HepG2 (cell line): ENCODE data around the gene TF. TPM values are rescaled to one million over a fixed set of nuclear protein-coding genes. Genes with fewer than 3 reads are reported as not detected.

Experiments used
- ARNT ChIP-seq: fragments of 450-650 bp; IDR thresholded peaks from 2 replicates; pipeline ENCODE4 v1.6.1; 2017
- FLYWCH1 ChIP-seq: sonication (generic); formaldehyde crosslinking; IDR thresholded peaks from 2 replicates; pipeline ENCODE4 v1.8.1; 2023; ENCODE audit warnings: mild to moderate bottlenecking, missing genetic modification reagents
- GATAD2A ChIP-seq: IDR thresholded peaks from 2 replicates; pipeline ENCODE4 v1.6.1; 2016
- NR1H2 ChIP-seq: sonication (generic); formaldehyde crosslinking; IDR thresholded peaks from 2 replicates; pipeline ENCODE4 v1.8.1; 2022; ENCODE audit warnings: low read depth, missing genetic modification reagents, borderline replicate concordance
- RERE ChIP-seq: IDR thresholded peaks from 2 replicates; pipeline ENCODE4 v1.6.1; 2016; ENCODE audit warnings: low read depth, missing genetic modification reagents, missing compliant biosample characterization
- RFX3 ChIP-seq: IDR thresholded peaks from 2 replicates; pipeline ENCODE4 v1.6.1; 2016; ENCODE audit warnings: missing biosample characterization, missing genetic modification reagents
- SALL2 ChIP-seq: sonication (generic); formaldehyde crosslinking; IDR thresholded peaks from 2 replicates; pipeline ENCODE4 v1.8.1; 2023; ENCODE audit warnings: mild to moderate bottlenecking, missing genetic modification reagents, inconsistent platforms
- SAP130 ChIP-seq: IDR thresholded peaks from 2 replicates; pipeline ENCODE4 v1.6.1; 2016; ENCODE audit warnings: low read depth
- STAT5B ChIP-seq: sonication (generic); formaldehyde crosslinking; IDR thresholded peaks from 2 replicates; pipeline ENCODE4 v1.4.0; 2020; ENCODE audit warnings: missing genetic modification reagents
- TAF15 ChIP-seq: fragments of 200-400 bp; formaldehyde crosslinking; IDR thresholded peaks from one replicate; pipeline ENCODE4 v1.6.1; 2018; ENCODE audit warnings: mild to moderate bottlenecking, low read depth, low read length; ENCODE audit not compliant: poor library complexity, severe bottlenecking
- TEF ChIP-seq: sonication (generic); formaldehyde crosslinking; IDR thresholded peaks from 2 replicates; pipeline ENCODE4 v1.5.0; 2020; ENCODE audit warnings: missing genetic modification reagents
- TFDP2 ChIP-seq: sonication (generic); formaldehyde crosslinking; IDR thresholded peaks from 2 replicates; pipeline ENCODE4 v1.4.0; 2020; ENCODE audit warnings: missing genetic modification reagents
- TMF1 ChIP-seq: sonication (generic); formaldehyde crosslinking; IDR thresholded peaks from 2 replicates; pipeline ENCODE4 v1.8.1; 2022; ENCODE audit warnings: low read depth, missing genetic modification reagents
- YEATS4 ChIP-seq: sonication (generic); formaldehyde crosslinking; IDR thresholded peaks from 2 replicates; pipeline ENCODE4 v1.4.0; 2020; ENCODE audit warnings: missing genetic modification reagents, borderline replicate concordance
- ZNF670 ChIP-seq: sonication (generic); formaldehyde crosslinking; IDR thresholded peaks from 2 replicates; pipeline ENCODE4 v1.8.0; 2022; ENCODE audit warnings: mild to moderate bottlenecking, missing genetic modification reagents, borderline replicate concordance
- ZNF691 ChIP-seq: sonication (generic); formaldehyde crosslinking; IDR thresholded peaks from 2 replicates; pipeline ENCODE4 v1.4.0; 2020; ENCODE audit warnings: missing genetic modification reagents, low read depth, mild to moderate bottlenecking, borderline replicate concordance
- ZNF761 ChIP-seq: sonication (generic); formaldehyde crosslinking; conservative IDR thresholded peaks from 2 replicates; pipeline ENCODE4 v1.4.0; 2020; ENCODE audit warnings: mild to moderate bottlenecking, missing genetic modification reagents
- polyA plus RNA-seq, 8 experiments: library from polyadenylated mRNA; depleted of rRNA in 3 of 8; stranded (reverse) in 7 of 8; unstranded in 1 of 8; fragments of >200 nt; fragmentation: Illumina TruSeq in 4 of 8; extraction: Trizol in 4 of 8; gene quantifications; 2 replicates each; pipeline versions ENCODE4 v1.2.1 to v1.2.3, GENCODE V29; 2011 to 2016; ENCODE audit warnings: low read depth in 4 of 8, missing spikeins in 1 of 8, mixed read lengths in 1 of 8; ENCODE audit not compliant: insufficient read depth in 1 of 8
- total RNA-seq, 5 experiments: library from RNA; depleted of rRNA; stranded (reverse); fragments of >200 nt; fragmentation: Illumina TruSeq; extraction: Trizol; gene quantifications; 2 replicates each; pipeline ENCODE4 v1.2.3, GENCODE V29; 2016; ENCODE audit warnings: low read depth in 1 of 5

The TF gene
- total and polyA plus RNA-seq, 2 of the 13 experiments (the other 11 are each of a cell fraction or from before 2014, with no cell fraction given), result 10,074 to 11,821 TPM

- TF ChIP-seq RERE (CRISPR knock-in tag), result peak; percentile 95
- TF ChIP-seq ARNT, result 0 out of 2 replicates have a peak, but pooled peaks have one; percentile 25
- TF ChIP-seq ZNF761 (CRISPR knock-in tag), result peak; percentile 70
- TF ChIP-seq SAP130 (CRISPR knock-in tag), result peak; percentile 95
- TF ChIP-seq FLYWCH1 (CRISPR knock-in tag), result no peak
- TF ChIP-seq ZNF691 (CRISPR knock-in tag), result no peak
- peak; percentile 38; the same call in 1 of the 2 replicates for TF ChIP-seq TFDP2
- TF ChIP-seq STAT5B (CRISPR knock-in tag), result peak; percentile 93; the same call in 1 of the 2 replicates
- no peak for TF ChIP-seq NR1H2 (CRISPR knock-in tag)
- peak; percentile 36; the same call in 1 of the 2 replicates for TF ChIP-seq YEATS4
- TF ChIP-seq TEF (CRISPR knock-in tag), result 0 out of 2 replicates have a peak, but pooled peaks have one; percentile 9
- peak; percentile 46; the same call in 1 of the 2 replicates for TF ChIP-seq TMF1 (CRISPR knock-in tag)
- 0 out of 2 replicates have a peak, but pooled peaks have one; percentile 37 for TF ChIP-seq RFX3 (CRISPR knock-in tag)
- peak; percentile 70; the same call in 1 of the 2 replicates for TF ChIP-seq SALL2 (CRISPR knock-in tag)
- no peak for TF ChIP-seq TAF15
- TF ChIP-seq ZNF670 (CRISPR knock-in tag), result peak; percentile 88
- TF ChIP-seq GATAD2A (CRISPR knock-in tag), result peak; percentile 96
Measured at GRCh38 chr3:133742351-133743091, 3.7 kb upstream of the TF start (continued).
